ENCODE results near the gene STK11IP. TPM values are rescaled to one million over a fixed set of nuclear protein-coding genes. Genes with fewer than 3 reads are reported as not detected.
A peak's percentile ranks its signal among the peaks of the same experiment; 100 is the strongest.

The STK11IP gene
- total RNA-seq, 2 experiments from 2014 or later = 28.4 to 31.5 TPM

DNA sequence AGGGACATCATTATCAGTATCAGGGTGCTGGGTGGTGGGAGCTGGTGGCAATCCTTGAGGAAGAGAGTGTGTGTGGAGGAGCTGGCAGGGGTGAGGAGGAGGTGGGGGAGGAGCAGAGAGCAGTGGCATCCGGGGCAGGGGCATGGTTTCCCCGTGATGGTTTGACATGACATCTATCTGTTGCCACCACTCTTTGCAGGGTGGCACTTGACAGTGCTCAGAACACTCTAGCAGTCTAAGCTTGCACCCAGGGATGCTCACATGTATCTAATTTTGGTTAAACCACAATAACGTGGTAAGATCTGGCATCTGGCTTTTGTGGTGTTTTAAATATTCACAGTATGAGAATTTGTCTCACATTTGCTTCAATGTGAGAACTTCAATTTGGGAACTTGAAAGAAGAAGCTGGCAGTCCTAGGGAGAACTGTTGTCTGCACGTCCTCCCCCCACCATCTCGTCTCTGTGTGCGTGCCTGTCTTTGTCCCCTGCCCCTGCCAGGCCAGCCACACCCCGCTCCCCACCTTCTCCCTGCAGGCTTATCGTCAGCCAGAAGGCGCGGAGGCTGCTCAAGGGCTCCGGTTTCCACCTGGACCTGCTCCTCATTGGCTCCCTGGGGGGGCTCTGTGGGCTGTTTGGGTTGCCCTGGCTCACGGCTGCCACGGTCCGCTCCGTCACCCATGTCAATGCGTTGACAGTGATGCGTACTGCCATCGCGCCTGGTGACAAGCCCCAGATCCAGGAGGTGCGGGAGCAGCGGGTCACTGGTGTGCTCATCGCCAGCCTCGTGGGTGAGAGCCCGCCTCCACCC, 41.5 kb downstream of the STK11IP start:
- CTCF ChIA-PET = interaction anchor here (1.3 kb wide), 1 partner anchor 98 kb away, joined by 4 read pairs; no protein-coding TSS in a partner anchor
- peaks cover 6% of the 10 kb centered on the region for H3K4me1 Mint-ChIP-seq

DNA sequence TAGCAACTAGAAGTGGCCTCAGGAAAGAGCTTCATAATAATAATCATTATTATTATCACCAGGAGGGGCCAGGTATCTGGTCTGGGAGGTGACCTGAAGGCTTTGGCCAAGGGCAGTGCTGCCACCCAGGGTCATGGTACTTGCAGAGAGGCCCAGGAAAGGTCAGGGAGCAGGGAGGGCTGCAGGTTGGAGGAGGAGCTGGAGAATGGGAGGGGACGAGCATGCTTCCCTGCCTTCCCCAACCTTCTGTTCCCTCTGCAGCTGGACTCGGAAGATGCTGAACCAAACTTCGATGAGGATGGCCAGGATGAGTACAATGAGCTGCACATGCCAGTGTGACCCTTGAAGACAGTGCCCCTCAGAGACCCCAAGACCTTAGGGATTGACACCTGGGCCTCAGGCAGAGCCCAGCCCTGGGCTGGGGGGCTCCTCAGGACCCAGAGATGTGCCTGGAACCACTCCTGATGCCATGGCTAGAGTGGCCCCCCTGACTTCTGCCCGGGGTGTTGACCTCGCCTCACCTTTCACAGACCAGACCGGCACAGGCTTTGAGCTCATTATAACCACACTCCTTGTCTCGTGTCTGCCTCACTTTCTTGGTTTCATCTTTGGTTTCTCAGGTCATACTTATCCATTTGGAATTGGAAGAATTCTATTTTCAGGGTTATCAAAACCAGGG, 43.9 kb downstream of the STK11IP start:
- no peaks in the 10 kb centered on the region for H3K36me3 Mint-ChIP-seq (ENCODE audit: low read depth)
- no peaks in the 10 kb centered on the region for H3K9me3 Mint-ChIP-seq
- H3K27me3 Mint-ChIP-seq = peaks cover 4% of the 10 kb centered on the region
- no peak for DNase-seq
- H3K4me1 Mint-ChIP-seq = peaks cover 6% of the 10 kb centered on the region
- H3K4me3 Mint-ChIP-seq = no peak overlapping the region
- POLR2A ChIA-PET = no interaction called here
- CTCF ChIA-PET = interaction anchor here (1.4 to 5.6 kb wide), 4 partner anchors 12 to 100 kb away, joined by 4 to 53 read pairs (median 9); partner anchors contain the start of genes CHPF and TMEM198
- H3K27ac Mint-ChIP-seq = no peak overlapping the region

More for the DNA sequence above, 41.5 kb downstream of the STK11IP start:
- DNase-seq = no peak
- H3K36me3 Mint-ChIP-seq (ENCODE audit: low read depth) = no peaks in the 10 kb centered on the region
- H3K4me3 Mint-ChIP-seq = no peak overlapping the region
- POLR2A ChIA-PET = no interaction called here
- no peak overlapping the region for H3K27ac Mint-ChIP-seq
- H3K9me3 Mint-ChIP-seq = no peaks in the 10 kb centered on the region
- peaks cover 2% of the 10 kb centered on the region for H3K27me3 Mint-ChIP-seq

DNA sequence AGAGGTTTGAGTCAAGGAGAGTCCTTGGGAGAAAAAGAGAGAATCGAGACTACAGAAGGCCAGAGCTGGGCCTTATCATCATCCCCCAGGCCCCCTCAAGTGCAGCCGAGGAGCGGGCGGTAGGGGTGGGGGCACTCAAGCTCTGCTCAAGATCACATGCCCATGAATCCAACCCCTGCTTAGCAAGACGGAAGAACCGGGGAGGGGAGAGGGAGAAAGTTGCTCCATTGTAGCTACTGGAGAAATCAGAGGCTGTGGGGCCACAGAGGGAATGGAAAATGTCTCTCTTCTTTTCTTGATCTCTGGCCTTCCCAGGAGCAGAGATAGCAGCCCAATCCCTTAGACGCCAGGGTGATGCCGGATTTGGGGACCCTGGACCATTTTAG, 44.4 kb downstream of the STK11IP start:
- Mint-ChIP-seq H3K27ac (no peak overlapping the region), H3K9me3 (no peaks in the 10 kb centered on the region), H3K4me1 (peaks cover 6% of the 10 kb centered on the region), H3K36me3 (ENCODE audit: low read depth) (no peaks in the 10 kb centered on the region), H3K27me3 (peaks cover 6% of the 10 kb centered on the region), H3K4me3 (no peak overlapping the region)
- no peak for DNase-seq
- ChIA-PET CTCF (interaction anchor here (0.9 to 5.6 kb wide), 5 partner anchors 12 to 101 kb away, joined by 3 to 53 read pairs (median 5); partner anchors contain the start of genes CHPF and TMEM198), POLR2A (no interaction called here)

DNA sequence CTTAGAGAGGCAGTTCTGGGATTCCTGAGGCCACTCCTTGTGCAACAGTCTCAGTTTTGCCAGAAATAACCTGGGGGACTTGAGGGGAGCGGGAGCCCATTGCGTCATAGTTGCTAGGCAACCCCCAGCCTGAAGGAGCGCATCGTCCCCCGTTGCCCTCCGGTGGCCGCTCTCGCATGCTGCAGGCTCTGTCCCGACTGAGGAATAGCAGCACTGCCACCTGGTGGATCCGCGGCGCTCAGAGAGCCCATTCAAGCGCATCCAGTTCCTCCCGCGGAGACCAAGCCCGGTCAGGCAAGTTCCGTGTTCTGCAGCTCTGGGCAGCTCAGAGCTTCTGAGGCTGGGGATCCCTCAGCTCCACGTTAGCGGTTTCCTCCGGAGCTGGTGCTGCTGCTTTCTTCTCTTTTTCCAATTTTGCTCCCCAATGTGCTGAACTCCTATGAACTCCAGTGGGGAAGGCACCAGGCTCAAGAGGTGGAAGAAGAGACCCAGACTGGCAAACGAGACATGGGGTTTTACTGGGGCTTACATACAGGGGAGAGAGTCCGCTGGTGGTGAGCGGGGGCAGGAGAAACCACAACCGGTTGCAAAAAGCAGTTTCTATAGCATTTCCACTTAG, 44.9 kb downstream of the STK11IP start:
- Mint-ChIP-seq H3K4me3 (no peak overlapping the region), H3K27me3 (peaks cover 7% of the 10 kb centered on the region), H3K27ac (no peak overlapping the region), H3K4me1 (peaks cover 6% of the 10 kb centered on the region), H3K36me3 (ENCODE audit: low read depth) (no peaks in the 10 kb centered on the region), H3K9me3 (no peaks in the 10 kb centered on the region)
- CTCF ChIA-PET = interaction anchor here (0.7 to 5.6 kb wide), 9 partner anchors 9 to 105 kb away, joined by 3 to 53 read pairs (median 4); partner anchors contain the start of genes CHPF and TMEM198
- POLR2A ChIA-PET = no interaction called here
- DNase-seq = peak; percentile 91

DNA sequence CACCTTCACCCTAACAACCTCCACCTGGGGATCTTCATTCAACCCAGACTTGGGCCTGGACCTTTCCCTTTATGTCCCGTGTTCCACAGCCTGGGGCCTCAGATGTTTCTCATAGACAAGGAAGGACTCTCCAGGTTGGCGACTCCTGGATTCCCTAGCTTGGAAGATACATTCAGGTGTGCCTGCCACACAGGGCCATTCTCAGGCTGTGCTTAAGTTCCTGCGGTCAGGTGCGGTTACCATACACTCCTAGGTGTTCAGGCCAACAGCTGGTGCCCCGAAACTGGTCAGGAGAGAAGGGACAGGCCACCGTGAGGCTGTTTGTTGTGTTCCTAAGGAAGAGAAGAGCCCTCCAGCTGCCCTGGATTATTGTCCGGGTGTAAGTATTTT, 45.4 kb downstream of the STK11IP start:
- H3K9me3 Mint-ChIP-seq = no peaks in the 10 kb centered on the region
- H3K27me3 Mint-ChIP-seq = peaks cover 7% of the 10 kb centered on the region
- H3K4me1 Mint-ChIP-seq = peaks cover 6% of the 10 kb centered on the region
- H3K36me3 Mint-ChIP-seq (ENCODE audit: low read depth) = no peaks in the 10 kb centered on the region
- H3K27ac Mint-ChIP-seq = no peak overlapping the region
- H3K4me3 Mint-ChIP-seq = no peak overlapping the region
- ChIA-PET POLR2A (no interaction called here), CTCF (interaction anchor here (0.7 to 5.6 kb wide), 9 partner anchors 9 to 106 kb away, joined by 3 to 53 read pairs (median 4); partner anchors contain the start of genes CHPF and TMEM198)
- DNase-seq = no peak

DNA sequence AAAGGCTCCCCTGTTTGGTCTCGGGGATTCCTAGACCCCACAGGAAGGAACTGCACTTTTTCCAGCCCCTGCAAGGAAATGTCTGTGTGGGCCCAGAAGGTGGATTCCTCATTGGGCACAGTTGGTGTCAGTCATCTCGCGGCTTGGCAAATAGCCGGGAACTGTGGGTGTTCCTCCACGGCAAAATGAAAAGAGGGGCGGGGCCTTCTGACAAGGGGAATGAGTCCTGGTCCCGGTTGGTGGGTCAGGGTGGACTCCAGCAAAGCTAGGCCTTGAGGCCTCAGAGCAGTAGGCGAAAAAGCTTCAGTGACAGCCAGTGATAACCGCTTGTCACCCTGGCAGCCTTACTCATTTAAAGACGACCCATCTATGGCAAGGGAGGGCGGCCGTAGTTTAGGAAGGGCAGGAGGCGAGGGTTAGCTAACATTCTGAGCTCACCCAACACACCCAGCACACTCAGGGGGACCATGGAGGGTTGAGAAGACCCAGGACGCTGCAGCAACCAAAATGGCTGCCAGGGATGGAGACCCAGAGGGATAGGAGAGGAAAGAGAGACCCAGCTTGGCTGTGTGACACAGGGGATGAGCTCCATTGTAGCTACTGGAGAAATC, 46.2 kb downstream of the STK11IP start:
- peaks cover 7% of the 10 kb centered on the region for H3K27me3 Mint-ChIP-seq
- no peaks in the 10 kb centered on the region for H3K36me3 Mint-ChIP-seq (ENCODE audit: low read depth)
- ChIA-PET CTCF (interaction anchor here (1.2 to 5.6 kb wide), 2 partner anchors 47 to 103 kb away, joined by 4 to 53 read pairs; no protein-coding TSS in a partner anchor), POLR2A (no interaction called here)
- DNase-seq = no peak
- no peaks in the 10 kb centered on the region for H3K9me3 Mint-ChIP-seq
- H3K27ac Mint-ChIP-seq = no peak overlapping the region
- no peak overlapping the region for H3K4me3 Mint-ChIP-seq
- H3K4me1 Mint-ChIP-seq = peaks cover 6% of the 10 kb centered on the region

DNA sequence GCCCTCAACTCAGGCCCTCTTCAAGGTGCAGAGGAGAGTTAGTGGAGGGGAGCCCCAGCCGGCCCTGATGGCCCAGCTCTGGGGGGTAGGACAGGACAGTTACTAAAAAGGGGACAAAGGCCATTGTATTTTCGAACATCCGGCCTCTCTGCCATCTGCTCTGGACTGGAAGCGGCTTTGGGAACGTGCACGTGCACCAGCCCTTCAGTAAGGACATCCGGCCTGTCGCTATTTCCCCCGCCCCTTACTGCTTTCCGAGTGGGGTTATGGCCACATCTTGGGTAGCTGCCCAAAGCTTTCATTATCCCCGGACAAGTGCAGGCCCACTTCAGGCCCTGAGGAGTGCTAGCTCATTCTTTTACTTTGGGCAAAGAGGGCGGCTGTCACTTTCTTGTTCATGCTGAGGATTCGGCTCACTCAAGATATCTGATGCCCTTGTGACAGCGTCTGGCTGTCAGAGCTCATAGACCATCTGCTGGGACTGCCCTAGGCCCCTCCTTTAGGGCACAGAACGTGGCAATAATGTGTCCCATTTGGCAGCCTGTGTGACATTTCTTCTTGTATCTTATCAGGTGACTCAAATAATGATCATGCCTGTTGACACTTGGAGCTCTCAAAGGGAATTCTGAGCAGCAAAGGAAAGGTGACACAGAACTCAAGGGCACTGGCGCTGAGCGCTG, 47.3 kb downstream of the STK11IP start:
- no peak overlapping the region for H3K27ac Mint-ChIP-seq
- peaks cover 6% of the 10 kb centered on the region for H3K4me1 Mint-ChIP-seq
- POLR2A ChIA-PET = no interaction called here
- no peak for DNase-seq
- peaks cover 7% of the 10 kb centered on the region for H3K27me3 Mint-ChIP-seq
- H3K4me3 Mint-ChIP-seq = no peak overlapping the region
- CTCF ChIA-PET = interaction anchor here (5.6 kb wide), 1 partner anchor 104 kb away, joined by 53 read pairs; no protein-coding TSS in a partner anchor
- H3K9me3 Mint-ChIP-seq = no peaks in the 10 kb centered on the region
- no peaks in the 10 kb centered on the region for H3K36me3 Mint-ChIP-seq (ENCODE audit: low read depth)

DNA sequence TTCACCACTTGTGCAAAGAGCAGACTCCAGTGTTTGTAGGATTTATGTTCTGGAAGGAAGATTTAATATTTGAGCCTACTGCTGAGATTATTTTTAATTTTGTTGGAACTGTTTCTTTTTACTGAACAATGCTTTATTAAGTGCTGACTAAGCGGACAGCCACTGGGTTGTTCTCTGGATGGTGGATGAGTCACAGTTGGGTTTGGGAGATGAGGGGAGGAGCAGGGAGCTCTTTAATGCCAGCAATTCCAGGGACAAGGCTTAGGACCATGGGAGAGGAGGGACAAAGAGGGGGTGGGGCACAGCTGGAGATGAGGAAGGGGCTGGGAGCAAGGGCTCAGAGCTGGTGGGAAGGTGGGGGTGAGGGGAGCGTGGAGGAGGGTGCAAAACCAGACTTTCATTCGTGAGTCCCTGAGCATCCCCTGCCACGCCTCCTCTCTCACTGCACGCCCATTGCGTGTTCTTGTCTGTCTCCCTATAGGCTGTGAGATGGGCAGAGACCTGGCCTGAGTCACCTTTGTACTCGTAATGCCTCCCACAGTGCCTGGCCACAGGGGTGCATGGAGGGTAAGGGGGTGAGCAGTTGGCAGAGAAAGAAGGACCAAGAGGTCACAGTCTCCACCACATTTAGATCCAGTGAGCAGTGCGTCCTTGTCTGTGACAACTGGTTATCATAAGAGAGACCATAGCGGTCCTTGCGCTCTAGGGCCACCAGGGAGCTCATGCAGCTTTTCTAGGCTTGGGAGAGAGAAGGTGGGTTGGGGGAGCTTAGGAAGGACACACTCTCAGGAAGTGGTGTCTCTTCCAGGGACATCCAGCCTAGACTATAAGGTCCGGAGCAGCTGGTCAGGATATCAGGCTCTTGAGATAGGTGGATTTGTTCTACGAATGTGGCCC, 48.2 kb downstream of the STK11IP start:
- Mint-ChIP-seq H3K27ac (no peak overlapping the region), H3K36me3 (ENCODE audit: low read depth) (no peaks in the 10 kb centered on the region), H3K27me3 (peaks cover 11% of the 10 kb centered on the region), H3K9me3 (no peaks in the 10 kb centered on the region), H3K4me3 (no peak overlapping the region), H3K4me1 (peaks cover 6% of the 10 kb centered on the region)
- ChIA-PET CTCF (interaction anchor here (5.6 kb wide), 1 partner anchor 105 kb away, joined by 53 read pairs; no protein-coding TSS in a partner anchor), POLR2A (no interaction called here)
- DNase-seq = no peak

DNA sequence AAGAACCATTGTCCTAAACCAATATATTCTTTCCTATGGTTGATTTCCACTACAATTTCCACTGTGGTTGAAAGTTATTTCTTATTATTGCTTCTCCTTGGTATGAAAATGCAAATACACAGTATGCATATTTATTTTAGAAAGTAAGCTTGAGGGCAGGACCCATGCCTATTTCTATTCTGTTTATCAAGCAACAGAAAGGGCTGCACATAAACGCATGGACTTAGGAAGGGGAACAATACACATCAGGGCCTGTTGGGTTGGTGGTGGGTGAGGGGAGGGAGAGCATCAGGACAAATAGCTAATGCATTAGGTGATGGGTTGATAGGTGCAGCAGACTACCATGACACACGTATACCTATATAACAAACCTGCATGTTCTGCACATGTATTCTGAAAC, 50.5 kb downstream of the STK11IP start:
- Mint-ChIP-seq H3K27me3 (peaks cover 12% of the 10 kb centered on the region), H3K4me1 (no peaks in the 10 kb centered on the region), H3K9me3 (no peaks in the 10 kb centered on the region), H3K27ac (no peak overlapping the region), H3K36me3 (ENCODE audit: low read depth) (no peaks in the 10 kb centered on the region), H3K4me3 (no peak overlapping the region)
- ChIA-PET CTCF (no interaction called here), POLR2A (no interaction called here)
- no peak for DNase-seq

DNA sequence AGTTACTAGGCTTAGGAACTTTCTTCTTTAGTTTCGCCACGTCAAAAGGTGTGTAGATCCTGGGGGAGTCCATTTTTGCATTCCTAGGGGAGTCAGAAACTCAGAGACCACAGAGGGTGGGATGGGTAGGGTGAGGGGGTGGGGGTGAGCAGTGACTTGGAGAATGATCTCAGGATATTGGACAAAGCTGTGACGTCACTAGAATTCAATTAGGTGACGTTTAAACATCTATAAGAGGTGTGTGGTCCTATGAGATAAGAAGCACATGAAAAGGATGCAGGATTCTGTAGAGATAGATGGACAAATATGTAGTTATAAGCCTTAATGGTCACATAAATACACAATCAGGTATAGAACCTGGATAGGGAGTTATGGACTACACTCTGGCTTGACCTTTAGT, 51.3 kb downstream of the STK11IP start:
- ChIA-PET POLR2A (no interaction called here), CTCF (no interaction called here)
- no peak overlapping the region for H3K27ac Mint-ChIP-seq
- no peak for DNase-seq
- no peaks in the 10 kb centered on the region for H3K4me1 Mint-ChIP-seq
- no peaks in the 10 kb centered on the region for H3K36me3 Mint-ChIP-seq (ENCODE audit: low read depth)
- H3K9me3 Mint-ChIP-seq = no peaks in the 10 kb centered on the region
- H3K27me3 Mint-ChIP-seq = peaks cover 17% of the 10 kb centered on the region
- H3K4me3 Mint-ChIP-seq = no peak overlapping the region

DNA sequence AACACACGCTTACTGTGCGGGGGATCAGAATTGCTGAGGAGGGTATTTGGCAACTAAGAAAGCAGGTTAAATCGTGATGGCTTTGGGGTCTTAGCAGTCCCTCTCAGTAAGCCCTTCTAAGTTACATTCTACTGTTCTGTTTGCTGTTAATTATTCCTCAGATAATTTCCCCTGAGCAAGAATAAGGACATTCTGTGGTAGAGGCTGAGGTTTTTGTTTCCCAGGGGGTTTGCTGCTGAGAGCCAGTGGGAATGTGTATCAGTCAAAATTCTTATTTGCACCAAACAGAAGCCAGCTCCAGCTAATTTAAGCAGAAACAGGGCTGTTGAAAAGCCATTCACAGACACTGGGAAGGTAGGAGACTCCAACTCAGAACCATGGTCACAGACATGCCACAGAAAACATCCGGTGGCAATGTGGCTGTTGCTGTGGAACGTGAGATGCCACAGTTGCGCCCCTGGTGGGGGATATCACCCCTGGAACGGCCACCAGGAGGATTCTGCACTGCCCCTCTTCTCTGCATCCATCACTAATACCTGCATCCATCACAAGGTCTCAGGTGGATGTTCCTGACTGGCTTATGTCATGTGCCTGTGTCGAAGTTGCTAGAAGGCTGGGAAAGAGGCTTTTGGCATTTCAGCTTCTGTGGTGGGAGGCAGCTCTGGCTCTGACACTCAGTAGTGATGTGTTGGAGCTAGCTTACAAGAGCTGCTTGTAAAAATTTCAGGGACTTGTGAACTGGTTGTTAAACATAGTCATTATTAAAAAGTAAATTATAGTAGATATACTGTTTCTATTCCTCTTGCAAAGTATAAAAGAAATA, 53.0 kb downstream of the STK11IP start:
- POLR2A ChIA-PET = no interaction called here
- Mint-ChIP-seq H3K27ac (no peak overlapping the region), H3K36me3 (ENCODE audit: low read depth) (no peaks in the 10 kb centered on the region), H3K4me1 (no peaks in the 10 kb centered on the region), H3K4me3 (no peak overlapping the region), H3K27me3 (peaks cover 22% of the 10 kb centered on the region), H3K9me3 (no peaks in the 10 kb centered on the region)
- CTCF ChIA-PET = interaction anchor here (0.6 to 1.6 kb wide), 4 partner anchors 39 to 91 kb away, joined by 3 read pairs; no protein-coding TSS in a partner anchor
- no peak for DNase-seq

Data from activated CD4-positive, alpha-beta memory T cell treated with anti-CD3 and anti-CD28 coated beads, Interleukin-2, amount 10 ng/mL, durations not matched to agents 7 days and 5 days (primary cell).